IPS-11a (cell line): ENCODE data around the gene HKDC1.

Experiments used
- H3K4me3 ChIP-seq: one replicate; pipeline ENCODE4 v1.5.1; 2013; ENCODE audit warnings: low read depth, low read length, control low read depth

Gene HKDC1

GRCh38 chr10:69216577-69217118, 3.5 kb upstream of the HKDC1 start:
- H3K4me3 ChIP-seq = no peak overlapping the region

GRCh38 chr10:69217119-69217754, 2.9 kb upstream of the HKDC1 start:
- H3K4me3 ChIP-seq = no peak overlapping the region

- no peak overlapping the region for H3K4me3 ChIP-seq
These were observed 1.3 kb upstream of the HKDC1 start for GRCh38 chr10:69218831-69219230.

GRCh38 chr10:69220507-69220906, 375 bp downstream of the HKDC1 start:
- no peak overlapping the region for H3K4me3 ChIP-seq

GRCh38 chr10:69222157-69223027, 2.3 kb downstream of the HKDC1 start:
- H3K4me3 ChIP-seq = no peak overlapping the region

- no peak overlapping the region for H3K4me3 ChIP-seq
These were observed 2.9 kb downstream of the HKDC1 start for GRCh38 chr10:69223028-69223342.

- no peak overlapping the region for H3K4me3 ChIP-seq
These were observed 4.9 kb downstream of the HKDC1 start for GRCh38 chr10:69224862-69225657.

- no peak overlapping the region for H3K4me3 ChIP-seq
These were observed 5.5 kb downstream of the HKDC1 start for GRCh38 chr10:69225681-69226080.

- H3K4me3 ChIP-seq = no peak overlapping the region
These were observed 6.9 kb downstream of the HKDC1 start for GRCh38 chr10:69226919-69227450.

GRCh38 chr10:69228151-69228550, 8.0 kb downstream of the HKDC1 start:
- H3K4me3 ChIP-seq = no peak overlapping the region

GRCh38 chr10:69229616-69229916, 9.4 kb downstream of the HKDC1 start:
- no peak overlapping the region for H3K4me3 ChIP-seq

GRCh38 chr10:69230128-69230527, 10.0 kb downstream of the HKDC1 start:
- no peak overlapping the region for H3K4me3 ChIP-seq

- no peak overlapping the region for H3K4me3 ChIP-seq
These were observed 12.1 kb downstream of the HKDC1 start for GRCh38 chr10:69232252-69232651.

- H3K4me3 ChIP-seq = no peak overlapping the region
These were observed 12.8 kb downstream of the HKDC1 start for GRCh38 chr10:69232736-69233480.

- H3K4me3 ChIP-seq = no peak overlapping the region
These were observed 14.3 kb downstream of the HKDC1 start for GRCh38 chr10:69234447-69234846.

GRCh38 chr10:69237528-69238159, 17.5 kb downstream of the HKDC1 start:
- H3K4me3 ChIP-seq = no peak overlapping the region

- no peak overlapping the region for H3K4me3 ChIP-seq
These were observed 19.0 kb downstream of the HKDC1 start for GRCh38 chr10:69239136-69239535.

GRCh38 chr10:69239816-69240434, 19.8 kb downstream of the HKDC1 start:
- no peak overlapping the region for H3K4me3 ChIP-seq

GRCh38 chr10:69240455-69240854, 20.3 kb downstream of the HKDC1 start:
- no peak overlapping the region for H3K4me3 ChIP-seq

GRCh38 chr10:69241575-69241974, 21.4 kb downstream of the HKDC1 start:
- H3K4me3 ChIP-seq = no peak overlapping the region
